GM12891 (cell line): ENCODE measurements around the gene ROBO1.

Source experiments
- POLR2A ChIP-seq: IDR thresholded peaks from 2 replicates; pipeline ENCODE4 v1.6.1; 2011; ENCODE audit warnings: low read depth, low read length, control low read depth
- POLR2AphosphoS5 ChIP-seq: IDR thresholded peaks from 2 replicates; pipeline ENCODE4 v1.6.1; 2011; ENCODE audit warnings: low read depth, low read length, control low read depth

- TF ChIP-seq POLR2AphosphoS5 (no peak), POLR2A (no peak)
Measured at GRCh38 chr3:79297245-79297960, 470.4 kb downstream of the ROBO1 start.
